ENCODE data around the gene TSHZ2. TPM values are rescaled to one million over a fixed set of nuclear protein-coding genes. Genes with fewer than 3 reads are reported as not detected.
A peak's percentile ranks its signal among the peaks of the same experiment; 100 is the strongest.

Gene TSHZ2
- total RNA-seq, 1 experiment from 2014 or later = 0.07 TPM

GRCh38 chr20:53282217-53282955, 310.2 kb downstream of the TSHZ2 start:
- no CpG with 5 or more reads among the region's 11 CpGs for WGBS (ENCODE audit: extremely low coverage, insufficient read length, low lambda C conversion rate)
- H3K79me2 ChIP-seq (ENCODE audit: insufficient read depth, low read length) = no peaks in the 10 kb centered on the region
- H2BK120ac ChIP-seq (ENCODE audit: low read depth, low read length, poor library complexity, severe bottlenecking) = no peak overlapping the region
- no peaks in the 10 kb centered on the region; a peak in 1 of 7 replicates for H3K36me3 Mint-ChIP-seq (ENCODE audit: insufficient read depth in 1 of 3, low read depth in 3 of 3)
- TF ChIP-seq CTCF (conservative IDR thresholded peaks at IDR 0.05) = no peak
- H3T11ph ChIP-seq (ENCODE audit: low read length) = no peak overlapping the region
- no peak overlapping the region for H3K9ac ChIP-seq (ENCODE audit: extremely low read depth, insufficient read length, low read length)
- no peak overlapping the region for H4K5ac ChIP-seq (ENCODE audit: insufficient read length, low read depth, low read length)
- no peak overlapping the region for H3K56ac ChIP-seq (ENCODE audit: insufficient read length, low read depth, low read length)
- peak overlapping the region; percentile 29 to 41; a peak in 4 of 5 replicates for H3K4me3 Mint-ChIP-seq
- no peak overlapping the region for H2BK12ac ChIP-seq (ENCODE audit: insufficient read length, low read depth, low read length)
- H4K8ac ChIP-seq (replicated peaks; ENCODE audit: insufficient read length, low read depth, low read length) = no peak overlapping the region
- no peak overlapping the region for H2BK20ac ChIP-seq (ENCODE audit: low read depth, low read length, poor library complexity, severe bottlenecking)
- H3K9me3 ChIP-seq (ENCODE audit: control insufficient read depth, low read depth, low read length) = no peaks in the 10 kb centered on the region
- H3K27ac ChIP-seq (ENCODE audit: insufficient read length, low read depth, low read length) = no peak overlapping the region
- H2AK5ac ChIP-seq (ENCODE audit: insufficient read length, low read length) = no peak overlapping the region
- H3K4me2 ChIP-seq (ENCODE audit: insufficient read depth, insufficient read length, low read length) = peak overlapping the region; percentile 26
- H3K23ac ChIP-seq (ENCODE audit: insufficient read length, low read depth, low read length) = no peak overlapping the region
- peaks cover 48 to 49% of the 10 kb centered on the region in 2 experiments for H3K4me1 Mint-ChIP-seq
- H3K27me3 ChIP-seq (ENCODE audit: insufficient read depth, low read length) = no peaks in the 10 kb centered on the region
- peaks cover 15% of the 10 kb centered on the region for H3K4me1 ChIP-seq (ENCODE audit: insufficient read depth, low read length)
- H4K20me1 ChIP-seq (ENCODE audit: control insufficient read depth, insufficient read depth, insufficient read length) = no peaks in the 10 kb centered on the region
- H3K27ac Mint-ChIP-seq = peak overlapping the region; percentile 26 to 97 (median 36); a peak in 6 of 7 replicates
- no peak overlapping the region for H2BK15ac ChIP-seq (ENCODE audit: low read depth, low read length)
- H4K91ac ChIP-seq (ENCODE audit: insufficient read length, low read depth, low read length) = no peak overlapping the region
- H3K27me3 Mint-ChIP-seq (ENCODE audit: low read depth) = peaks cover 8% of the 10 kb centered on the region
- no peak overlapping the region for H2AFZ ChIP-seq (ENCODE audit: low read length)
- H3K79me1 ChIP-seq (ENCODE audit: insufficient read depth, low read depth, low read length, poor library complexity, severe bottlenecking) = no peaks in the 10 kb centered on the region
- H2BK5ac ChIP-seq (ENCODE audit: insufficient read length, low read length) = no peak overlapping the region
- H3K9me3 Mint-ChIP-seq = peaks cover 0 to 4% of the 10 kb centered on the region in 2 experiments; a peak in 1 of 5 replicates
- peaks cover 3% of the 10 kb centered on the region for H3K23me2 ChIP-seq (ENCODE audit: insufficient read length, low read depth, low read length, poor library complexity, severe bottlenecking)
- peak; percentile 39 for DNase-seq
- H3K4ac ChIP-seq (ENCODE audit: low read depth, low read length) = no peak overlapping the region
- H3K18ac ChIP-seq (ENCODE audit: insufficient read length, low read depth, low read length) = no peak overlapping the region
- H3K14ac ChIP-seq (ENCODE audit: insufficient read depth, low read length) = no peak overlapping the region

All from H9 (cell line).